HK-2 (cell line): ENCODE data around the gene NAT9.

ENCODE experiments used
- DNase-seq: peaks from one replicate; pipeline ENCODE4 v3.0.0-alpha.2; 2018; ENCODE audit not compliant: unreplicated experiment

The NAT9 gene

GRCh38 chr17:74729368-74729767, 46.8 kb downstream of the NAT9 start:
- no peak for DNase-seq

GRCh38 chr17:74728702-74729075, 47.5 kb downstream of the NAT9 start:
- DNase-seq, result no peak

- DNase-seq, result no peak
Measured at GRCh38 chr17:74728033-74728701, 48.0 kb downstream of the NAT9 start.

- no peak for DNase-seq
Measured at GRCh38 chr17:74725111-74725510, 51.0 kb downstream of the NAT9 start.

DNA sequence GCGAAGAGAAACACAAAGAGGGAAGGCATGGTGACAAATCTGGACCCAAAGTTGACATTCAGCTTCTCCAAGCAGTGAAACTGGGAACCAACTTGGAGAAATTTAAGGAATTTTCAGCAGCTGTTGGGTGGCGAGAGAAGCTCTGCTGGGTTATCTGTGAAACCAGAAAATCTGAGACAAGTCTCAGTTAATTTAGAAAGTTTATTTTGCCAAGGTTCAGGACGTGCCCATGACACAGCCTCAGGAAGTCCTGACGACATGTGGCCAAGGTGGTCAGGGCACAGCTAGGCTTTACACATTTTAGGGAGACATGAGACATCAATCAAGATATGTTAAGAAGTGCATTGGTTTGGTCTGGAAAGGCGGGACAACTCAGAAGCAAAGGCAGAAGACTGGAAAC, 52.3 kb downstream of the NAT9 start:
- no peak for DNase-seq

DNA sequence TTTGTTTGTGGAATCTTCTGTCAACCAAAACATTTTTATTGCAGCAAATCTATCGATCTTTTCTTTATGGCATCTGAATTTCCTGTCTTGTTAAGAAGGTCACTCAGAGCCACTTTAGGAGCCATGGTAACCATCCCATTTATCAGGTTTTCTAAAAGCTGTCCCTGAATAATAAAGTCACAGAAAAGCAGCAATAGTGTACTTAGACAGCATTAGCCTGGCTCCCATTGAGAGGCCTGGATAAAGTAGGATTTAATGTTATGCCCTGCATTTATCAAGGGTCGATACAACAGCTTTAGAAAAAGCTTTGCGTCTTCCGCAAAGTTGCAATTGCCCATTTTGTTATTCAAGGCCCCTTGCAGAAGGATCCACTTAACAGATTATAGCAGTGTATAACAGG, 53.4 kb downstream of the NAT9 start:
- no peak for DNase-seq
